ENCODE results near the gene PHLPP1.

GRCh38 chr18:63007231-63007630 is 291.9 kb downstream of the PHLPP1 start:
- no peak for TF ChIP-seq CTCF (conservative IDR thresholded peaks at IDR 0.05 in 1 of 2, IDR thresholded peaks at IDR 0.05 in 1 of 2; ENCODE audit: low read depth in 1 of 2, low read length in 2 of 2)
- TF ChIP-seq EZH2 (IDR thresholded peaks at IDR 0.05; ENCODE audit: low read length, missing control alignments), result no peak
